Airway epithelial cell (primary cell): Measurements from ENCODE around the gene GPR37L1. TPM values are rescaled to one million over a fixed set of nuclear protein-coding genes. Genes with fewer than 3 reads are reported as not detected.

Experiments used
- total RNA-seq: library from RNA; depleted of rRNA; stranded (reverse); fragments of >200 nt; gene quantifications from 2 replicates; pipeline ENCODE4 v1.2.3, GENCODE V29; 2015

The GPR37L1 gene
- total RNA-seq = 0.07 TPM in 1 of 2 replicates, not detected in the other

GRCh38 chr1:202122639-202123335, at the start of gene GPR37L1:
Gene GPR37L1 (plus strand): TSS chr1:202122917. CDS start chr1:202122964, 47 bp downstream.

GRCh38 chr1:202144402-202145067, 21.8 kb downstream of the GPR37L1 start, which contains the start of gene ARL8A:
Gene ARL8A (minus strand): TSS chr1:202144737. CDS start chr1:202144572, 165 bp downstream.

GRCh38 chr1:202160377-202160940, 37.7 kb downstream of the GPR37L1 start, which contains the start of gene PTPN7:
Gene PTPN7 (minus strand): TSS chr1:202160602. CDS start chr1:202159402, 1,200 bp downstream.

Other genes with a start within 250 kb of the GPR37L1 start
- gene SHISA4, start 234.0 kb upstream of the GPR37L1 start, total RNA-seq = 3.8 and 7.1 TPM in 2 replicates
- gene LMOD1, start 176.4 kb upstream of the GPR37L1 start, total RNA-seq = not detected in 2 replicates
- 40.5 and 40.6 TPM in 2 replicates for gene TIMM17A, start 167.4 kb upstream of the GPR37L1 start, total RNA-seq
- gene RNPEP, start 140.3 kb upstream of the GPR37L1 start, total RNA-seq = 117 and 127 TPM in 2 replicates
- 39.6 and 44.8 TPM in 2 replicates for gene ELF3, start 112.3 kb upstream of the GPR37L1 start, total RNA-seq
- gene ARL8A, start 21.8 kb downstream of the GPR37L1 start, total RNA-seq = 21.4 and 27.6 TPM in 2 replicates
- not detected in 2 replicates for gene PTPN7, start 37.7 kb downstream of the GPR37L1 start, total RNA-seq
- gene LGR6, start 70.9 kb downstream of the GPR37L1 start, total RNA-seq = 0.14 TPM in 2 replicates
- 51.0 and 54.6 TPM in 2 replicates for gene UBE2T, start 219.0 kb downstream of the GPR37L1 start, total RNA-seq
- 3.1 and 8.4 TPM in 2 replicates for gene PPP1R12B, start 225.8 kb downstream of the GPR37L1 start, total RNA-seq